Trophoblast cell (in vitro differentiated cells and primary cell): ENCODE measurements around the gene WDR76.
"Not testable (repeated sequence)": the region's sequence is repeated elsewhere in the genome, so short reads cannot be mapped to it uniquely, and the experiment has no call there.

Experiments
- DNase-seq, 2 donors: peaks; one replicate each; pipeline ENCODE4 v3.0.0-alpha.2; 2016
- H2AFZ ChIP-seq: 2 replicates; pipeline ENCODE4 v1.6.1; 2013; ENCODE audit warnings: low read length, moderate library complexity, mild to moderate bottlenecking; ENCODE audit not compliant: insufficient read depth, poor library complexity
- H2AK5ac ChIP-seq: 2 replicates; pipeline ENCODE4 v1.6.1; 2013; ENCODE audit warnings: mild to moderate bottlenecking, low read length
- H2BK120ac ChIP-seq: 2 replicates; pipeline ENCODE4 v1.6.1; 2013; ENCODE audit warnings: low read length, mild to moderate bottlenecking, moderate library complexity; ENCODE audit not compliant: insufficient read depth, poor library complexity
- H2BK12ac ChIP-seq: 2 replicates; pipeline ENCODE4 v1.6.1; 2013; ENCODE audit warnings: mild to moderate bottlenecking, low read length, moderate library complexity
- H2BK5ac ChIP-seq: 2 replicates; pipeline ENCODE4 v1.6.1; 2013; ENCODE audit warnings: low read length, low read depth, moderate library complexity, mild to moderate bottlenecking; ENCODE audit not compliant: poor library complexity
- H3K14ac ChIP-seq: 2 replicates; pipeline ENCODE4 v1.6.1; 2013; ENCODE audit warnings: mild to moderate bottlenecking, low read length
- H3K18ac ChIP-seq: 2 replicates; pipeline ENCODE4 v1.6.1; 2013; ENCODE audit warnings: mild to moderate bottlenecking, low read length
- H3K23ac ChIP-seq: 2 replicates; pipeline ENCODE4 v1.6.1; 2013; ENCODE audit warnings: low read length
- H3K27ac ChIP-seq: 2 replicates; pipeline ENCODE4 v1.5.1; 2013; ENCODE audit warnings: low read depth, mild to moderate bottlenecking, inconsistent platforms, low read length, moderate library complexity
- H3K27me3 ChIP-seq: 2 replicates; pipeline ENCODE4 v1.6.1; 2013; ENCODE audit warnings: inconsistent platforms, mild to moderate bottlenecking, low read length, moderate library complexity; ENCODE audit not compliant: insufficient read depth
- H3K36me3 ChIP-seq, 2 experiments: 1 replicate in 1 of 2; 2 replicates in 1 of 2; pipeline ENCODE4 v1.6.1; 2013; ENCODE audit warnings: low read length in 2 of 2, mild to moderate bottlenecking in 2 of 2, moderate library complexity in 1 of 2; ENCODE audit not compliant: insufficient read depth in 2 of 2, control insufficient read depth in 1 of 2
- H3K4ac ChIP-seq: 2 replicates; pipeline ENCODE4 v1.6.1; 2013; ENCODE audit warnings: low read depth, mild to moderate bottlenecking, low read length, moderate library complexity
- H3K4me1 ChIP-seq, 2 experiments: 1 replicate in 1 of 2; 2 replicates in 1 of 2; pipeline ENCODE4 v1.6.1; 2013; ENCODE audit warnings: low read length in 2 of 2, mild to moderate bottlenecking in 2 of 2, moderate library complexity in 1 of 2; ENCODE audit not compliant: insufficient read depth in 2 of 2, control insufficient read depth in 1 of 2
- H3K4me2 ChIP-seq: 2 replicates; pipeline ENCODE4 v1.6.1; 2013; ENCODE audit warnings: inconsistent platforms, mild to moderate bottlenecking, low read length, moderate library complexity
- H3K4me3 ChIP-seq: 2 replicates; pipeline ENCODE4 v1.5.1; 2013; ENCODE audit warnings: mild to moderate bottlenecking, low read depth, low read length, inconsistent platforms
- H3K79me1 ChIP-seq: one replicate; pipeline ENCODE4 v1.6.1; 2013; ENCODE audit warnings: low read length
- H3K79me2 ChIP-seq: 2 replicates; pipeline ENCODE4 v1.6.1; 2013; ENCODE audit warnings: low read length, mild to moderate bottlenecking; ENCODE audit not compliant: control insufficient read depth, insufficient read depth, poor library complexity
- H3K9ac ChIP-seq: 2 replicates; pipeline ENCODE4 v1.6.1; 2013; ENCODE audit warnings: mild to moderate bottlenecking, low read length
- H3K9me3 ChIP-seq: 2 replicates; pipeline ENCODE4 v1.6.1; 2013; ENCODE audit warnings: low read depth, mild to moderate bottlenecking, control low read depth, inconsistent platforms, low read length; ENCODE audit not compliant: insufficient read depth
- H4K12ac ChIP-seq: 2 replicates; pipeline ENCODE4 v1.6.1; 2013; ENCODE audit warnings: low read depth, mild to moderate bottlenecking, low read length, moderate library complexity
- H4K8ac ChIP-seq: 2 replicates; pipeline ENCODE4 v1.6.1; 2013; ENCODE audit warnings: low read depth, mild to moderate bottlenecking, low read length, moderate library complexity
- H4K91ac ChIP-seq: one replicate; pipeline ENCODE4 v1.6.1; 2013; ENCODE audit warnings: low read depth, mild to moderate bottlenecking, low read length, moderate library complexity
- WGBS: extraction: QIAGEN DNeasy Blood & Tissue Kit; methylation state at CpG from one replicate; pipeline ENCODE4 v1.1.7; 2013; ENCODE audit warnings: missing lambda C conversion rate; ENCODE audit not compliant: insufficient read length, insufficient coverage; ENCODE audit errors: extremely low coverage; 5-methylcytosine and 5-hydroxymethylcytosine counted together

WDR76 gene

GRCh38 chr15:43825305-43825704, 1.5 kb upstream of the WDR76 start:
- not testable (repeated sequence) for H3K9ac ChIP-seq, H3K4me2 ChIP-seq, H3K14ac ChIP-seq, H4K91ac ChIP-seq, DNase-seq, H2AFZ ChIP-seq, H2BK120ac ChIP-seq, H3K27me3 ChIP-seq, H3K4ac ChIP-seq, H2AK5ac ChIP-seq, H3K23ac ChIP-seq, H3K9me3 ChIP-seq, H3K4me1 ChIP-seq, H3K36me3 ChIP-seq, H3K79me1 ChIP-seq, H4K12ac ChIP-seq, H2BK5ac ChIP-seq, H3K18ac ChIP-seq, H3K79me2 ChIP-seq, H3K27ac ChIP-seq, H3K4me3 ChIP-seq
- no CpG with 5 or more reads among the region's 11 CpGs for WGBS
- Histone ChIP-seq H4K8ac (peak overlapping the region; percentile 60), H2BK12ac (peak overlapping the region; percentile 49)

GRCh38 chr15:43826029-43826507, 734 bp upstream of the WDR76 start:
- Histone ChIP-seq H4K8ac (peak overlapping the region; percentile 59), H3K79me1 (peaks cover 9% of the 10 kb centered on the region), H3K36me3 (peaks cover 3 to 4% of the 10 kb centered on the region in 2 experiments), H2AFZ (no peak overlapping the region), H4K91ac (peak overlapping the region; percentile 5), H3K9me3 (no peaks in the 10 kb centered on the region), H2BK12ac (no peak overlapping the region), H3K79me2 (peaks cover 5% of the 10 kb centered on the region), H2BK5ac (no peak overlapping the region), H4K12ac (peak overlapping the region; percentile 75), H3K27ac (no peak overlapping the region), H3K4ac (no peak overlapping the region), H3K4me1 (peaks cover 5 to 9% of the 10 kb centered on the region in 2 experiments), H3K18ac (no peak overlapping the region), H3K9ac (no peak overlapping the region), H2BK120ac (no peak overlapping the region), H2AK5ac (no peak overlapping the region), H3K14ac (no peak overlapping the region), H3K4me2 (peak overlapping the region; percentile 74), H3K27me3 (no peaks in the 10 kb centered on the region), H3K23ac (no peak overlapping the region), H3K4me3 (no peak overlapping the region)
- no CpG with 5 or more reads among the region's 11 CpGs for WGBS
- DNase-seq = no peak

DNA sequence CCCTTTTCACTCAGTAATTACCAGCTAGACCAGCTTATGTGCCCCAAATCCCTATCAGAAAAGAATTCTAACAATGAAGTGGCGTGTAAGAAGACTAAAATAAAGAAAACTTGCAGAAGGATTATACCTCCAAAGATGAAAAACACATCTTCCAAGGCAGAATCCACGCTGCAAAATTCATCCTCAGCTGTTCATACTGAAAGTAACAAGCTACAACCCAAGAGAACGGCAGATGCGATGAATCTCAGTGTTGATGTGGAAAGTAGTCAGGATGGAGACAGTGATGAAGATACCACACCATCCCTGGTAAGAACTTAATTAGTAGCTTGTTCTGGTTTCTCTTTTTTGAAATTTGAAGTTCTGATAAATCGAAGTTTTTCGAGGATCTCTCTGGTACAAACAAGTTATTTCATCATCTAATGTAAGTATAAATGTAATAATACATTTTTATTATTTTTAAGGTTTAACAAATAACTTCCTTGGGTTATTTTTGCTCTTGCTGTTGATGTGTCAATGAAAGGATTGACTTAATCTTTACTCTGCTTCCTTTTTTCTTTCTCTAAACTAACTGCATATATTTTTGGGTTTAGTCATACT, 1.4 kb downstream of the WDR76 start:
- Histone ChIP-seq H3K4me3 (no peak overlapping the region), H4K8ac (no peak overlapping the region), H3K79me1 (peaks cover 9% of the 10 kb centered on the region), H3K27ac (no peak overlapping the region), H3K4ac (no peak overlapping the region), H3K36me3 (peaks cover 3 to 4% of the 10 kb centered on the region in 2 experiments), H3K27me3 (no peaks in the 10 kb centered on the region), H2BK120ac (no peak overlapping the region), H2AK5ac (no peak overlapping the region), H3K14ac (no peak overlapping the region), H4K91ac (no peak overlapping the region), H3K9ac (no peak overlapping the region), H3K79me2 (peaks cover 5% of the 10 kb centered on the region), H3K4me2 (no peak overlapping the region), H3K23ac (no peak overlapping the region), H3K4me1 (peaks cover 5 to 9% of the 10 kb centered on the region in 2 experiments), H2BK12ac (no peak overlapping the region), H4K12ac (no peak overlapping the region), H2BK5ac (no peak overlapping the region), H2AFZ (no peak overlapping the region), H3K18ac (no peak overlapping the region), H3K9me3 (no peaks in the 10 kb centered on the region)
- WGBS = no CpG with 5 or more reads among the region's 6 CpGs
- DNase-seq = no peak

GRCh38 chr15:43829951-43830540, 3.2 kb downstream of the WDR76 start:
- not testable (repeated sequence) for H3K27ac ChIP-seq, H2BK5ac ChIP-seq, DNase-seq, H3K27me3 ChIP-seq, H4K8ac ChIP-seq, H3K4me1 ChIP-seq, H2AK5ac ChIP-seq, H2BK12ac ChIP-seq, H3K4me2 ChIP-seq, H3K36me3 ChIP-seq, H3K9ac ChIP-seq, H4K12ac ChIP-seq, H3K79me2 ChIP-seq, H3K23ac ChIP-seq, H3K4ac ChIP-seq, H3K9me3 ChIP-seq, H3K14ac ChIP-seq, H3K79me1 ChIP-seq, H3K18ac ChIP-seq, H2AFZ ChIP-seq, H2BK120ac ChIP-seq, H4K91ac ChIP-seq, H3K4me3 ChIP-seq
- WGBS = no CpG with 5 or more reads among the region's 9 CpGs
